Retinal pigment epithelial cell (primary cell): Measurements from ENCODE around the gene FAM200B.

Experiments used
- DNase-seq: peaks from one replicate; pipeline ENCODE4 v3.0.0-alpha.2; 2010; ENCODE audit warnings: low read depth
- H3K4me3 ChIP-seq: 2 replicates; pipeline ENCODE4 v1.5.1; 2011; ENCODE audit warnings: mild to moderate bottlenecking, low read length, control low read depth, moderate library complexity
- CTCF ChIP-seq: conservative IDR thresholded peaks from 2 replicates; pipeline ENCODE4 v1.5.1; 2011; ENCODE audit warnings: low read depth, low read length, control low read depth, inconsistent platforms

Gene FAM200B

GRCh38 chr4:15717086-15717485 is 35.5 kb downstream of the FAM200B start:
- DNase-seq: no peak
- TF ChIP-seq CTCF: no peak
- H3K4me3 ChIP-seq: no peak overlapping the region

GRCh38 chr4:15717657-15718416 is 36.2 kb downstream of the FAM200B start:
- no peak overlapping the region for H3K4me3 ChIP-seq
- no peak for TF ChIP-seq CTCF
- DNase-seq: no peak

GRCh38 chr4:15718465-15718864 is 36.8 kb downstream of the FAM200B start:
- no peak overlapping the region for H3K4me3 ChIP-seq
- DNase-seq: no peak
- TF ChIP-seq CTCF: no peak

- no peak for TF ChIP-seq CTCF
- no peak overlapping the region for H3K4me3 ChIP-seq
Observed at GRCh38 chr4:15718959-15719358, 37.3 kb downstream of the FAM200B start.

GRCh38 chr4:15719506-15719905 is 37.9 kb downstream of the FAM200B start:
- no peak for TF ChIP-seq CTCF
- DNase-seq: no peak
- no peak overlapping the region for H3K4me3 ChIP-seq

More at GRCh38 chr4:15718959-15719358, 37.3 kb downstream of the FAM200B start:
- DNase-seq: no peak

GRCh38 chr4:15720851-15721250 is 39.2 kb downstream of the FAM200B start:
- no peak for DNase-seq
- no peak for TF ChIP-seq CTCF
- H3K4me3 ChIP-seq: no peak overlapping the region

- TF ChIP-seq CTCF: no peak
- no peak overlapping the region for H3K4me3 ChIP-seq
Observed at GRCh38 chr4:15725608-15726007, 44.0 kb downstream of the FAM200B start.

More at GRCh38 chr4:15725608-15726007, 44.0 kb downstream of the FAM200B start:
- DNase-seq: no peak
